Glutamatergic neuron (in vitro differentiated cells): Measurements from ENCODE around the gene TANGO2. TPM values are rescaled to one million over a fixed set of nuclear protein-coding genes. Genes with fewer than 3 reads are reported as not detected.

Experiments used
- DNase-seq: peaks from one replicate; pipeline ENCODE4 v3.0.0; 2022
- H3K27ac Mint-ChIP-seq: one replicate; pipeline ENCODE4 v1.8.0; 2020; ENCODE audit warnings: mild to moderate bottlenecking, mixed read lengths, inconsistent platforms; ENCODE audit not compliant: unreplicated experiment
- H3K27me3 Mint-ChIP-seq: one replicate; pipeline ENCODE4 v1.8.0; 2020; ENCODE audit warnings: mild to moderate bottlenecking, moderate library complexity, mixed read lengths, inconsistent platforms; ENCODE audit not compliant: unreplicated experiment
- H3K36me3 Mint-ChIP-seq: one replicate; pipeline ENCODE4 v1.8.0; 2020; ENCODE audit warnings: mild to moderate bottlenecking, mixed read lengths, inconsistent platforms; ENCODE audit not compliant: unreplicated experiment
- H3K4me1 Mint-ChIP-seq: one replicate; pipeline ENCODE4 v1.8.0; 2020; ENCODE audit warnings: mild to moderate bottlenecking, low read depth, mixed read lengths, inconsistent platforms; ENCODE audit not compliant: unreplicated experiment
- H3K4me3 Mint-ChIP-seq: one replicate; pipeline ENCODE4 v1.8.0; 2020; ENCODE audit warnings: mild to moderate bottlenecking, mixed read lengths, inconsistent platforms; ENCODE audit not compliant: unreplicated experiment
- H3K9me3 Mint-ChIP-seq: one replicate; pipeline ENCODE4 v1.8.0; 2020; ENCODE audit warnings: mild to moderate bottlenecking, moderate library complexity, mixed read lengths, inconsistent platforms; ENCODE audit not compliant: unreplicated experiment
- total RNA-seq: library from RNA; stranded (reverse); fragmentation: NEBNext Ultra II Directional; extraction: Animal tissue kit (Norgen Biotek cat#: 25700); gene quantifications from one replicate; pipeline ENCODE4 v1.2.1, GENCODE V29; 2021; ENCODE audit not compliant: unreplicated experiment
- TF ChIP-seq, protein P1 (sequence below): fragments of 200-600 bp; sonication (generic); IDR thresholded peaks from one replicate; pipeline ENCODE4 v1.5.0; 2021; ENCODE audit not compliant: partially characterized antibody, unreplicated experiment

TANGO2 gene
- total RNA-seq, 1 donor from 2014 or later = 31.8 TPM

DNA sequence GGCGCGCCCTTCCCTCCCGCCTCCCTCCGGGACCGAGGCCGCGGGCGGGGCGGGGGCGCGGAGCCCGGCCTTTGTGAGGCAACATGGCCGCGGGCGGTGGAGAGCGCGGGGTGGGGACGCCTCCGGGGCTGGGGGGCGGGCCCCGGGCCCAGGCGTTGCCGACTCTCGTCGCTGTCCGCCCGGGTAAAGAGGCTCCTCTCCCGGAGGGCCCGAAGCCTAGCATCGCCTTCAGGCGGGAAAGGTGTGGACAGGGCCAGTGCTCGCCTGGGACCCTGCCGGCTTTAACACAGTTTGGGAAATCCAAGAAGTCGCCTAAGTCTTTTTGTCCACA is 59.5 kb downstream of the TANGO2 start:
- Mint-ChIP-seq H3K4me1 (peaks cover 27% of the 10 kb centered on the region), H3K4me3 (peak overlapping the region; percentile 91), H3K27ac (peak overlapping the region; percentile 98), H3K27me3 (peaks cover 18% of the 10 kb centered on the region), H3K9me3 (peaks cover 18% of the 10 kb centered on the region), H3K36me3 (no peaks in the 10 kb centered on the region)
- TF ChIP-seq, protein P1, sequence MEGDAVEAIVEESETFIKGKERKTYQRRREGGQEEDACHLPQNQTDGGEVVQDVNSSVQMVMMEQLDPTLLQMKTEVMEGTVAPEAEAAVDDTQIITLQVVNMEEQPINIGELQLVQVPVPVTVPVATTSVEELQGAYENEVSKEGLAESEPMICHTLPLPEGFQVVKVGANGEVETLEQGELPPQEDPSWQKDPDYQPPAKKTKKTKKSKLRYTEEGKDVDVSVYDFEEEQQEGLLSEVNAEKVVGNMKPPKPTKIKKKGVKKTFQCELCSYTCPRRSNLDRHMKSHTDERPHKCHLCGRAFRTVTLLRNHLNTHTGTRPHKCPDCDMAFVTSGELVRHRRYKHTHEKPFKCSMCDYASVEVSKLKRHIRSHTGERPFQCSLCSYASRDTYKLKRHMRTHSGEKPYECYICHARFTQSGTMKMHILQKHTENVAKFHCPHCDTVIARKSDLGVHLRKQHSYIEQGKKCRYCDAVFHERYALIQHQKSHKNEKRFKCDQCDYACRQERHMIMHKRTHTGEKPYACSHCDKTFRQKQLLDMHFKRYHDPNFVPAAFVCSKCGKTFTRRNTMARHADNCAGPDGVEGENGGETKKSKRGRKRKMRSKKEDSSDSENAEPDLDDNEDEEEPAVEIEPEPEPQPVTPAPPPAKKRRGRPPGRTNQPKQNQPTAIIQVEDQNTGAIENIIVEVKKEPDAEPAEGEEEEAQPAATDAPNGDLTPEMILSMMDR = no peak
- DNase-seq = peak; percentile 74

DNA sequence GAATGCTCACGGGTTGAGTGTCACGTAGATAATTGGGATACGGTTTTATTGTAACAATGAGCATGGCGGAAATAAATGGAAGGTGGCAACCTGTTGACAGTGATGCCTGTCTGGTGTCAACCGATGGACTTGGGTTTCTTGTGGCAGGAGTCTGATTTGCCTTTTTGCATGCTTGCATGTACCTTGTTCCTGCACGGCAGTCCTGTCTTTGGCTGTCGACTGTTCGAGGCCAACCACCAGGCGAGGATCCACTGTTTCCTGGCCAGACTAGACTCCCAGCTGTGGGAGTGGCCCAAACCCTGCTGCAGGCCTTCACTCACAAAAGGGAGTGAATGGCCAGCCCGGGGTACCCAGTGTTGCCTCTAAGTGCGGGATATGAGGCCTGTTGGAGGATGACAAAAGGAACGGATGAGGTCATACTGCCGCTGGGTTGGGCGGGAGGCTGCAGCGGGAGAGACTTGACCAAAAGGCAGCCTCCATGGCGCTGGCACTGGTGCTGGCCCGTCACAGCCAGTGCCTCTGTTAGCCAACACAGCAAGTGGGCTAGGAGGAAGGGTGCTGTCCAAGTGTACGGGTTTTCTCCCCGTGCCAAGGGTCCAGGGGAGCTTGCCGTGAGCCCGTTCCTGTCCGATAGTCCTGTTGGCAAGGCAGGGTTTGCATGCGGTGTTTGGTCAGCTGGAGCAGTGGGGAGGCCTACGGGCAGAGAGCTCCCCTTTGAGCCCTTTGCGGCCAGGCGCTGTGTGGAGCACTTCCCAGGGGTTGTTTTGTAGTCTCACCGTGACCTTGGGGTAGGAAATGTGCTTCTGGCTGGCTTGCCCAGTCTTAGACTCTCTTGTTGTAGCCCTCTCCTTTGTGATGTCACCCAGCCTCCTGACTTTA is 60.1 kb downstream of the TANGO2 start:
- DNase-seq = peak; percentile 69
- no peaks in the 10 kb centered on the region for H3K36me3 Mint-ChIP-seq
- TF ChIP-seq, protein P1 = no peak
- peak overlapping the region; percentile 98 for H3K27ac Mint-ChIP-seq
- H3K9me3 Mint-ChIP-seq = peaks cover 19% of the 10 kb centered on the region
- peaks cover 29% of the 10 kb centered on the region for H3K4me1 Mint-ChIP-seq
- peak overlapping the region; percentile 91 for H3K4me3 Mint-ChIP-seq
- H3K27me3 Mint-ChIP-seq = peaks cover 18% of the 10 kb centered on the region

DNA sequence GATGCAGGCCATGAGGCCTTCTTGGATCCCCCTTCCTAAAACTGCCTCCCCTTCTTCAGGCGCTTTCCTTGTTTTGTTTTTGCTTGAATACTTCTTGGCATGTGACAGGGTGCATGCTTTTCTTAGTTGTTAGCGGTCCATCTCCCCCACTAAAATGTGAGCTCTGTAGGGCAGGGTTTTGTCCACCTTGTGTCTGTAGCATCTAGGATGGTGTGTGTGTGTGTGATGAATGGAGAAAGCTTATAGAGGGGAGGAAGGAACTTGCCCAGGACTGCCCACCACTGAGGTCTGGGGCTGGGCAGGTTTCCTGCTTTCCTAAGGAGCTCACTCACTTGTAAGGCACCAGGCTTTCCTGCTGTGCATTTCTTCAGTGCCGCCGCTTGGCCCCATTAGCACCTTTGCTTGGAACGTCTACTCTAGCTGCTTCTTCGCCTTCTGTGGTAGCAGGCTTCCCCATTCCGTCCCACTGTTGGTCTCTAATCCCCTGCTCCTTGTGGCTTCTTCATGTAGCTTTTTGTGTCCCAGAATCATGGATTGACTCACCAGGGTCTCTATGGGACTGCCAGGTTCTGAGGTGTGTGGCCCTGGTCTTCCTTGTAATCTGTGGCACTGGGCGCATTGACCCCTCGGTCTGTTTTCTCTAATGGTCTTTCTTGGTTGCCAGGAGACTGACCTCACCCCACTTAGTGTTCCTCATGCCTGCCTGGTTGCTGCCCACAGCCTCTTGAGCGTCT is 62.4 kb downstream of the TANGO2 start:
- H3K27me3 Mint-ChIP-seq = peaks cover 18% of the 10 kb centered on the region

DNA sequence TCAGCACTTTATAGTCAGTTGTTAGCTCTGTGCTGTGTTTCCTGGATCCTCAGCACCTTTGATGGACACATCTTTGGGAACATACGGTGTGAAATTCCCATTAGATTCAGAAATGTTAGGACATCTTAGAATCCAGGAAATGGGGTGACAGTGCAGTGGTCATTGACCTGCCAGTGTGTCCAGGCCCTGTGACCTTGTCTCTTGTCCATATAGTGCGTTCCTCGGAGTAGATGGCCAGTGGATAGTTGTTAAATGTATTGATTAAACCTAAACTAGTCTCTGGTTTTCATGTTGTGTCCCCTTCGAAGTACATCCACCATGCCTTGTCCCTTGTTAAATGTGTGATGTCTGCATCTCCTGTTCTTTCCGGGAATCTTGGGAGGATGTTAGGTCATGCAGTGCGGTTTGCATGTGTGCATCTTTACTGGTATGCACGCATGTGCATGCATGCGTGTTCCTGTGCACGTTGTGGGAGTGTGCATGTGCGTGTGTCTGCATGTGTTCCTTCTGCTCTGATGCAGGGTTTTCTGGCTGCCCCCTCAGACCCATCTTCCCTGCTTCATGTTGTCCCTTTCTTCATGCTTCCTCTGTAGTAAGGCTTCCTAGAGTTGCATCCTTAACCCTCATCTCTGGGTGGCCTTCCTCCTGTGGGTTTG is 63.1 kb downstream of the TANGO2 start:
- TF ChIP-seq, protein P1 = no peak
- Mint-ChIP-seq H3K4me3 (peak overlapping the region; percentile 65), H3K9me3 (peaks cover 22% of the 10 kb centered on the region), H3K27me3 (peaks cover 18% of the 10 kb centered on the region), H3K27ac (peak overlapping the region; percentile 72), H3K4me1 (peaks cover 29% of the 10 kb centered on the region), H3K36me3 (no peaks in the 10 kb centered on the region)
- DNase-seq = no peak

More for the DNA sequence above, 62.4 kb downstream of the TANGO2 start:
- Mint-ChIP-seq H3K4me1 (peaks cover 29% of the 10 kb centered on the region), H3K27ac (peak overlapping the region; percentile 10), H3K9me3 (peaks cover 22% of the 10 kb centered on the region), H3K4me3 (peak overlapping the region; percentile 91), H3K36me3 (no peaks in the 10 kb centered on the region)
- TF ChIP-seq, protein P1 = no peak
- DNase-seq = no peak
